Panc1 (cell line): ENCODE measurements around the gene DTX3. TPM values are rescaled to one million over a fixed set of nuclear protein-coding genes. Genes with fewer than 3 reads are reported as not detected.

Experiments used
- ATAC-seq: fragments of 200-7000 bp; cut with Tn5 transposase; 2 replicates; pipeline ENCODE4 v1.9.1; 2020; ENCODE audit warnings: mild to moderate bottlenecking, moderate library complexity
- BruUV-seq: library from RNA; stranded (reverse); fragments of 400-500 nt; replicated peaks from 2 replicates; lab custom pipeline; 2021; lab: Mats Ljungman, UMichigan
- CTCF ChIA-PET: fragments of 300-600 bp; sonication (Branson Sonifier 250); formaldehyde crosslinking; loops from one replicate; lab custom pipeline; 2022; ENCODE audit warnings: antibody characterized with exemption; lab: Charles Lee
- POLR2A ChIA-PET: fragments of 300-600 bp; sonication (Branson Sonifier 250); formaldehyde crosslinking; loops from one replicate; lab custom pipeline; 2022; ENCODE audit warnings: antibody characterized with exemption; lab: Charles Lee
- DNase-seq: peaks from one replicate; pipeline ENCODE4 v3.0.0-alpha.2; 2010; ENCODE audit warnings: low read depth, low spot score
- H3K27ac ChIP-seq: 2 replicates; pipeline ENCODE4 v1.5.1; 2011; ENCODE audit warnings: mild to moderate bottlenecking, low read length, inconsistent platforms
- H3K27me3 ChIP-seq: fragments of 200-500 bp; sonication (Bioruptor generic); 2 replicates; pipeline ENCODE4 v1.6.0; 2014; ENCODE audit warnings: low read length, inconsistent platforms; ENCODE audit not compliant: control insufficient read depth, insufficient read depth
- H3K36me3 ChIP-seq: fragments of 200-500 bp; sonication (Bioruptor generic); 2 replicates; pipeline ENCODE4 v1.5.1; 2014; ENCODE audit warnings: inconsistent platforms, mild to moderate bottlenecking, low read length, moderate library complexity; ENCODE audit not compliant: control insufficient read depth, insufficient read depth
- H3K4me1 ChIP-seq: 2 replicates; pipeline ENCODE4 v1.5.1; 2011; ENCODE audit warnings: inconsistent platforms, mild to moderate bottlenecking, low read length, moderate library complexity; ENCODE audit not compliant: control insufficient read depth, insufficient read depth
- H3K4me3 ChIP-seq, 2 experiments: 2 replicates each; pipeline ENCODE4 v1.5.1; 2011 to 2012; ENCODE audit warnings: low read depth in 2 of 2, low read length in 2 of 2, mild to moderate bottlenecking in 2 of 2, inconsistent platforms in 1 of 2, moderate library complexity in 1 of 2
- H3K9me3 ChIP-seq: fragments of 200-500 bp; sonication (Bioruptor generic); 2 replicates; pipeline ENCODE4 v1.5.1; 2014; ENCODE audit warnings: low read depth, mild to moderate bottlenecking, inconsistent platforms, low read length, moderate library complexity; ENCODE audit not compliant: control insufficient read depth, insufficient read depth
- POLR2AphosphoS5 ChIP-seq: IDR thresholded peaks from 2 replicates; pipeline ENCODE4 v1.6.1; 2012; ENCODE audit warnings: mild to moderate bottlenecking, low read depth, low read length, moderate library complexity
- SIN3A ChIP-seq: IDR thresholded peaks from 2 replicates; pipeline ENCODE4 v1.6.1; 2012; ENCODE audit warnings: low read depth, mild to moderate bottlenecking, low read length, moderate library complexity, borderline replicate concordance; ENCODE audit not compliant: insufficient read depth
- TCF7L2 ChIP-seq: IDR thresholded peaks from 2 replicates; pipeline ENCODE4 v1.6.1; 2011; ENCODE audit warnings: mild to moderate bottlenecking, low read depth, low read length, inconsistent platforms
- in situ Hi-C: cut with HindIII; loops from 2 replicates; pipeline ENCODE4 v1.10.0; 2016; ENCODE audit warnings: low sequenced_read_pairs, low pct_unique_long_range_greater_than_20kb
- intact Hi-C: fragments of 100-400 bp; cut with micrococcal nuclease; formaldehyde crosslinking; loops from one replicate; pipeline ENCODE4 v1.10.0; 2022; ENCODE audit not compliant: unreplicated experiment
- total RNA-seq: library from RNA; stranded (reverse); gene quantifications from one replicate; pipeline ENCODE4 v1.2.1, GENCODE V29; 2021; ENCODE audit not compliant: unreplicated experiment
- TF ChIP-seq, protein P1 (sequence below): fragments of 450-650 bp; IDR thresholded peaks from 2 replicates; pipeline ENCODE4 v1.5.1; 2017; ENCODE audit warnings: mild to moderate bottlenecking
- TF ChIP-seq, protein P2 (sequence below), 2 experiments: IDR thresholded peaks; 2 replicates each; pipeline ENCODE4 v1.6.1; 2011 to 2012; ENCODE audit warnings: low read depth in 2 of 2, control low read depth in 1 of 2, low read length in 1 of 2, mild to moderate bottlenecking in 1 of 2, moderate library complexity in 1 of 2; ENCODE audit not compliant: insufficient read depth in 1 of 2

DTX3 gene
- total RNA-seq, 1 experiment from 2014 or later: 37.8 TPM

DNA sequence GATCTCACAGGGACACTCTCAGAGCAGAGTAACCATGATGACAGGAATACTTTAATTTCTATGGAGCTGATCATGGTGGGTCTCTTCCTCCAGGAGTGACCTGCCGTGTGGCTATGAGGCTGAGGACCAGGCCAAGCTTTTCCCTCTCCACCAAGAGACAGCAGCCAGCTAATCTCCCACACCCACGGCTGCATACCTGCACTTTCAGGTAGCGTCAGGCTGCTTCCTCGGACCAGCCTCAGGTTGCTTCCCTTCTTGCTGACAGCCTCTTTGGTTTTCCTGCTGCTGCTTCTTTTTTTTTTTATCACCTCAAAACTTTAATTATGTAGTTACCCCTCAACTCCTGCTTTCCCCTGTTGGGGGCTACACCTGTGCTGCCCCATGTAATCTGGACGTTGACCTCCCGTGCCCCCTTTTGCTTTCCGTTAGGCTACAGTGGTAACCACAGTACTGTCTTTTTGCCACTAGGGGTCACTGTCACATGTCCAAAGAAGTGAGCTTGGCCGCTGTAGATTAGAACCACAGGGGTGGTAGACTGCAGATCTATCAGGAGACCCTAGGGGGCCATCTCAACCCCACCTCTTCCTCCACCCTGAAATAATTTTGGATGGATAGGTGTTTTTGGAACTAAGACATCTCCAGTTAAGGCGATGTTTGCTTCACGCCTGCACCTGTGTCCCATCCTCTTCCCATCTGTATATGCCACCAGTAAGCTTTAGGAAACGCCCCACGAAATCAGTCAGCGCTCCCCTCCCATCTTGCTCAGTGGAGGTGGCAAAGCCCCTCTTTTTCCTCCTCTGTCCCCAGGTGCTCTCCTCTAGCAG is 21.4 kb upstream of the DTX3 start:
- Histone ChIP-seq H3K4me1 (no peaks in the 10 kb centered on the region), H3K4me3 (no peak overlapping the region), H3K27ac (no peak overlapping the region), H3K9me3 (no peaks in the 10 kb centered on the region), H3K36me3 (no peaks in the 10 kb centered on the region), H3K27me3 (no peaks in the 10 kb centered on the region)
- ATAC-seq (peak; percentile 97), DNase-seq (peak; percentile 53)
- no peak for TF ChIP-seq SIN3A
- TF ChIP-seq, protein P1, sequence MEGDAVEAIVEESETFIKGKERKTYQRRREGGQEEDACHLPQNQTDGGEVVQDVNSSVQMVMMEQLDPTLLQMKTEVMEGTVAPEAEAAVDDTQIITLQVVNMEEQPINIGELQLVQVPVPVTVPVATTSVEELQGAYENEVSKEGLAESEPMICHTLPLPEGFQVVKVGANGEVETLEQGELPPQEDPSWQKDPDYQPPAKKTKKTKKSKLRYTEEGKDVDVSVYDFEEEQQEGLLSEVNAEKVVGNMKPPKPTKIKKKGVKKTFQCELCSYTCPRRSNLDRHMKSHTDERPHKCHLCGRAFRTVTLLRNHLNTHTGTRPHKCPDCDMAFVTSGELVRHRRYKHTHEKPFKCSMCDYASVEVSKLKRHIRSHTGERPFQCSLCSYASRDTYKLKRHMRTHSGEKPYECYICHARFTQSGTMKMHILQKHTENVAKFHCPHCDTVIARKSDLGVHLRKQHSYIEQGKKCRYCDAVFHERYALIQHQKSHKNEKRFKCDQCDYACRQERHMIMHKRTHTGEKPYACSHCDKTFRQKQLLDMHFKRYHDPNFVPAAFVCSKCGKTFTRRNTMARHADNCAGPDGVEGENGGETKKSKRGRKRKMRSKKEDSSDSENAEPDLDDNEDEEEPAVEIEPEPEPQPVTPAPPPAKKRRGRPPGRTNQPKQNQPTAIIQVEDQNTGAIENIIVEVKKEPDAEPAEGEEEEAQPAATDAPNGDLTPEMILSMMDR: peak; percentile 95
- intact Hi-C loops (loop anchor here (1.0 to 5.0 kb wide), 2 partner anchors 38 to 154 kb away; partner anchors contain the start of gene AGAP2), in situ Hi-C loops (no loop called here)
- ChIA-PET CTCF (interaction anchor here (0.6 to 1.7 kb wide), 16 partner anchors 8 to 948 kb away, joined by 3 to 9 read pairs (median 4); partner anchors contain the start of genes ARHGEF25, B4GALNT1 and TSPAN31), POLR2A (interaction anchor here (0.7 kb wide), 1 partner anchor 26 kb away, joined by 4 read pairs; no protein-coding TSS in a partner anchor)
- no TSS peak for BruUV-seq

DNA sequence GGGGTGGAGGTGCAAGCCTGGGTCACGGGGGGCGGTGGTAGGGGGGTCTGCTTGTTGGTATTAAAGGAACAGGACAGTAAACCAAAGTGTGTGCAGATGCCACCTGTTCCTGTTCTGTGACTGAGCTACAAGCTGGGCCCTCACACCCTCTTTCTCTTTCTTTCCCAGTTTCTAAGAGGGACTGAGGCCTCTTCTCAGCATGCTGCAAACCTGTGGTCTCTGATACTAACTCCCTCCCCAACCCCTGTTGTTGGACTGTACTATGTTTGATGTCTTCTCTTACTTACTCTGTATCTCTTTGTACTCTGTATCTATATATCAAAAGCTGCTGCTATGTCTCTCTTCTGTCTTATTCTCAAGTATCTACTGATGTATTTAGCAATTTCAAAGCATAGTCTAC is 20.6 kb upstream of the DTX3 start:
- Histone ChIP-seq H3K27me3 (no peaks in the 10 kb centered on the region), H3K36me3 (no peaks in the 10 kb centered on the region), H3K27ac (no peak overlapping the region), H3K9me3 (no peaks in the 10 kb centered on the region), H3K4me3 (no peak overlapping the region), H3K4me1 (no peaks in the 10 kb centered on the region)
- DNase-seq (no peak), ATAC-seq (no peak)
- no peak for TF ChIP-seq TCF7L2
- TF ChIP-seq SIN3A: no peak
- TF ChIP-seq, protein P1: no peak
- TF ChIP-seq POLR2AphosphoS5: no peak
- TF ChIP-seq, protein P2, sequence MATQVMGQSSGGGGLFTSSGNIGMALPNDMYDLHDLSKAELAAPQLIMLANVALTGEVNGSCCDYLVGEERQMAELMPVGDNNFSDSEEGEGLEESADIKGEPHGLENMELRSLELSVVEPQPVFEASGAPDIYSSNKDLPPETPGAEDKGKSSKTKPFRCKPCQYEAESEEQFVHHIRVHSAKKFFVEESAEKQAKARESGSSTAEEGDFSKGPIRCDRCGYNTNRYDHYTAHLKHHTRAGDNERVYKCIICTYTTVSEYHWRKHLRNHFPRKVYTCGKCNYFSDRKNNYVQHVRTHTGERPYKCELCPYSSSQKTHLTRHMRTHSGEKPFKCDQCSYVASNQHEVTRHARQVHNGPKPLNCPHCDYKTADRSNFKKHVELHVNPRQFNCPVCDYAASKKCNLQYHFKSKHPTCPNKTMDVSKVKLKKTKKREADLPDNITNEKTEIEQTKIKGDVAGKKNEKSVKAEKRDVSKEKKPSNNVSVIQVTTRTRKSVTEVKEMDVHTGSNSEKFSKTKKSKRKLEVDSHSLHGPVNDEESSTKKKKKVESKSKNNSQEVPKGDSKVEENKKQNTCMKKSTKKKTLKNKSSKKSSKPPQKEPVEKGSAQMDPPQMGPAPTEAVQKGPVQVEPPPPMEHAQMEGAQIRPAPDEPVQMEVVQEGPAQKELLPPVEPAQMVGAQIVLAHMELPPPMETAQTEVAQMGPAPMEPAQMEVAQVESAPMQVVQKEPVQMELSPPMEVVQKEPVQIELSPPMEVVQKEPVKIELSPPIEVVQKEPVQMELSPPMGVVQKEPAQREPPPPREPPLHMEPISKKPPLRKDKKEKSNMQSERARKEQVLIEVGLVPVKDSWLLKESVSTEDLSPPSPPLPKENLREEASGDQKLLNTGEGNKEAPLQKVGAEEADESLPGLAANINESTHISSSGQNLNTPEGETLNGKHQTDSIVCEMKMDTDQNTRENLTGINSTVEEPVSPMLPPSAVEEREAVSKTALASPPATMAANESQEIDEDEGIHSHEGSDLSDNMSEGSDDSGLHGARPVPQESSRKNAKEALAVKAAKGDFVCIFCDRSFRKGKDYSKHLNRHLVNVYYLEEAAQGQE (IDR thresholded peaks at IDR 0.05; ENCODE audit: insufficient read depth in 1 of 2, low read depth in 2 of 2, low read length in 1 of 2): no peak
- ChIA-PET CTCF (interaction anchor here (0.6 to 1.7 kb wide), 8 partner anchors 8 to 220 kb away, joined by 3 to 9 read pairs (median 4); partner anchors contain the start of gene ARHGEF25), POLR2A (no interaction called here)
- in situ Hi-C loops (no loop called here), intact Hi-C loops (loop anchor here (5.0 kb wide), 1 partner anchor 153 kb away; the partner anchor contains the start of gene AGAP2)
- no TSS peak for BruUV-seq
